ENCODE data around the gene MRTFB.

MRTFB gene

DNA sequence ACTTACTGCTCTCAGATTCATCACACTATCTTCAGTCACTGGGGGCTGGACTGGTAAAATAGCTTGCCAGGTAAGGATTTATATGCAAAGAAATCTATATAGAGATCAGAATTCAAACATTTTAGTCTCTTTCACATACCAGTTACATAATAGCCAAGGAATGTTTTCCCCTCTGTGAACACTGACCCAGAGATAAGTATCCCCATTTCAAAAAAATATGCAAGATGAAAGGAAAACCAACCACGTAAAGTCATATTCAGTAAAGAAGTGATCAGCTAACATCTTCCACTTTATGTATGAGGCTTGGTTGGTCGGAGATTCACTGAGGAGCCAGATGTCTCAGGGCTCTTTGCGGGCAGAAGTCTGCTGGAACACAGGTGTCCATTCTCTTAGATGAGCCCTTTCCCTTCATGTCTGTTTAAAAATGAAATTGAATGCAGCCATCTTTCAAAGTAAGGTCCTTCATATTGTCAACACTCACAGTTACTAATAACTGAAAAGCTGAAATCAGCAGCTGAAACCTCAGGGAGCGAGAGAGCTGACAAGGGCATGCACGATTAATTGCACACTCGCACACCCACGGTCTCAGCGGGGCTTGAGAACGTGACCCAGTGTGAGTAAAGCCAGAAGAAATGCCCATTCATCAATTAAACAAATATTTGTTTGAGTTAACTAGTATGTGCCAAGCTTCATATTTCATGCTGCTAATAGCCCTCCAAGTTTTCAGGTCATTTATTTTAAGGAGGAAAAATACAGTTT is 161.2 kb downstream of the MRTFB start:
- DNase-seq (ENCODE audit: low read depth) = no peak
- no peak overlapping the region for H3K4me3 ChIP-seq (ENCODE audit: control insufficient read depth, low read depth, low read length)
- TF ChIP-seq, protein P1, sequence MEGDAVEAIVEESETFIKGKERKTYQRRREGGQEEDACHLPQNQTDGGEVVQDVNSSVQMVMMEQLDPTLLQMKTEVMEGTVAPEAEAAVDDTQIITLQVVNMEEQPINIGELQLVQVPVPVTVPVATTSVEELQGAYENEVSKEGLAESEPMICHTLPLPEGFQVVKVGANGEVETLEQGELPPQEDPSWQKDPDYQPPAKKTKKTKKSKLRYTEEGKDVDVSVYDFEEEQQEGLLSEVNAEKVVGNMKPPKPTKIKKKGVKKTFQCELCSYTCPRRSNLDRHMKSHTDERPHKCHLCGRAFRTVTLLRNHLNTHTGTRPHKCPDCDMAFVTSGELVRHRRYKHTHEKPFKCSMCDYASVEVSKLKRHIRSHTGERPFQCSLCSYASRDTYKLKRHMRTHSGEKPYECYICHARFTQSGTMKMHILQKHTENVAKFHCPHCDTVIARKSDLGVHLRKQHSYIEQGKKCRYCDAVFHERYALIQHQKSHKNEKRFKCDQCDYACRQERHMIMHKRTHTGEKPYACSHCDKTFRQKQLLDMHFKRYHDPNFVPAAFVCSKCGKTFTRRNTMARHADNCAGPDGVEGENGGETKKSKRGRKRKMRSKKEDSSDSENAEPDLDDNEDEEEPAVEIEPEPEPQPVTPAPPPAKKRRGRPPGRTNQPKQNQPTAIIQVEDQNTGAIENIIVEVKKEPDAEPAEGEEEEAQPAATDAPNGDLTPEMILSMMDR (IDR thresholded peaks at IDR 0.05; ENCODE audit: control insufficient read depth, insufficient read depth, low read depth, low read length, missing control alignments) = no peak

DNA sequence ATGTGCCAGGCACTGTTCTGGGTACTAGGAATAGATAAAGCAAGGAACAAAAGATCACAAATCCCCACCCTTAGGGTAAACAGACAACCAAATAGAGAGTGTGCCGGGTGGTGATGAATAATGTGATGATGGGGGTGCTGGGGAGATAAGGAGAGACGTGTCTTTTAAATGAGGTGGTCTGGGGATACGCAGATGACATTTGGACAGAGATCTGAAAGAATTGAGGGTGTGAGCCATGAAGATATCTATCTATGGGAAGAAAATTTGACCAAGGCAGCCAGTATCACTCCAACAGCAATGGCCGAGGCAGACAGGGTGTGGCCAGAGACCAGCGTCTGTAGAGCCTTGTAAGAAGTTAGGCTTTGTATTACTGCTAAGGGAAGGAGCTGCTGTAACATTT is 165.3 kb downstream of the MRTFB start:
- TF ChIP-seq, protein P1 (IDR thresholded peaks at IDR 0.05; ENCODE audit: control insufficient read depth, insufficient read depth, low read depth, low read length, missing control alignments) = no peak
- DNase-seq (ENCODE audit: low read depth) = no peak
- no peak overlapping the region for H3K4me3 ChIP-seq (ENCODE audit: control insufficient read depth, low read depth, low read length)

DNA sequence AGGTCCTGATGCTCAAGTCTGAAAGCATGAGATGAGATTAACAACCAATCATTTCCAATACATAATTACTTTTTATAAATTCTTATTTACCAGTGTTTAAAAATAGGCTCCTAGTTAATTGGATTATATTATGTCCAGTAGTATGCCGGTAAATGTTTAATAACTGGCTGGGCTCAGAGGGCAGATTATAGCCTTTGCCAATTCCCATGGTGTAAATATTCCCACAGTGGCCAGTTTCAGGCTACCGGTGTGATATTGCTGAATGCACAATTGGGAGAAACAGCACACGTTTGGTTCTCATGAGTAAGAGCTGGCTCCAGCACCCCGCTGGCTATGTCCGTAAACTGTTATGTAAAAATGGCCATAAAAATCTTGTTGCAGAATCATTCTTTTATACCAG is 167.6 kb downstream of the MRTFB start:
- TF ChIP-seq, protein P1 (IDR thresholded peaks at IDR 0.05; ENCODE audit: control insufficient read depth, insufficient read depth, low read depth, low read length, missing control alignments) = no peak
- no peak for DNase-seq (ENCODE audit: low read depth)
- H3K4me3 ChIP-seq (ENCODE audit: control insufficient read depth, low read depth, low read length) = no peak overlapping the region

DNA sequence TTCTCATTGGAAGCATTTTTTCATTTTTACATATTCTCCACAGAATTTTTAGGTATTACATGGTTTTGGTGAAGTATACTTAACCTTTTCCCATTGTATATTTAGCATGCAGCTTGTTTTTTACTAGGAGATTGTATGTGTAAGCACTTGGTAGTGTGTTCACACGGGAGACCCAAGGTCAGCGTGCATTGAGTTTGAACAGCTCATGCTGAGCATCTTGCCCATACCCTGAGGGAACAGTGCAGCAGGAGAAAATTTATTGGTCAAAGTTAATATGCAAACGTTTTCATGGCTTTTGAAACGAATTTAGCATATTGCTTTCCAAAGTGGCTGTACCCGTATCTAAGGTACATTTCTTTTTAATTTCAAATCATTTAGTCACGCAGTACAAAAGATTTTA is 168.7 kb downstream of the MRTFB start:
- TF ChIP-seq, protein P1 (IDR thresholded peaks at IDR 0.05; ENCODE audit: control insufficient read depth, insufficient read depth, low read depth, low read length, missing control alignments) = no peak
- no peak overlapping the region for H3K4me3 ChIP-seq (ENCODE audit: control insufficient read depth, low read depth, low read length)
- no peak for DNase-seq (ENCODE audit: low read depth)

DNA sequence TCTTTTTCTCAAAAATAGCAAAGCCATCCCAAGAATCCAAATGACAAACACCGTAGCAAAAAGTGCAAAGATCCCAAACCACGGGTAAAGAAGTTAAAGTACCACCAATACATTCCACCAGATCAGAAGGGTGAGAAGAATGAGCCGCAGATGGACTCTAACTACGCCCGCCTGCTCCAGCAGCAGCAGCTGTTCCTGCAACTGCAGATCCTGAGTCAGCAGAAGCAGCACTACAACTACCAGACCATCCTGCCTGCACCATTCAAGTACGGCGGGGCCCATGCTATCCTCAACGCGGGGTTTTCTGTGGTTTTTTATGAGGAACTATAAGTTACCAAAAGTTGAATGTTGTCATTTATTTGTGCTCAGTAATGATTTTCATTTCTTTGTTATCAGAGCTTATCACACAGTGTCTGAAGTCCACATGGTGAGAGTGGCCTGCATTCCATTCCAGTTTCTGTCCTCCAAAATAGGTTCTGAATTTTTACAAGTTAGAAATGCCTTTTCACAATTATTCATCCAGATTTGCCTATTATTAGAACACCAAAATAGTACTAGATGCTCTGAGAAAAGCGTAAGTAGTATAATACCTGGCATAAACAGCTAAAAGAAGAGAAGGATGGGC is 169.2 kb downstream of the MRTFB start:
- H3K4me3 ChIP-seq (ENCODE audit: control insufficient read depth, low read depth, low read length) = no peak overlapping the region
- DNase-seq (ENCODE audit: low read depth) = no peak
- TF ChIP-seq, protein P1 (IDR thresholded peaks at IDR 0.05; ENCODE audit: control insufficient read depth, insufficient read depth, low read depth, low read length, missing control alignments) = no peak

DNA sequence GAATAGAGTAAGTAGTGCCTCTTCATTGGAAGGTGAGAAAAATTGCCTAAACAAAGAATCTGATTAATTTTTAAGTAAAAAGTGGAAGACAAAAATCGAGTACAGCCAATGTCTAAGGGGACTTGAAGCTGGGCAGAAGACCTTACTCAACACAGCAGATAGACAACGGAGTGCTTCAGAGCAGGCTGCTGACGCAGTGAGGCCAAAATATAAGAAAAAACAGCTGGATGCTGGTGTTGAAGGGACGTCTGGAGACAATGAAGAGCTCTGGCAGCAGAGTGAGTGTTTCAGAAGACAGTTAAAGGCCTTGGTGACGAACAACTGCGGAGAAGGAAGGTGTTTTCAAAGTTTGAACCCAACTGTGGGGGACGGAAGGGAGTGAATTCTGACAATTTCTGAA is 169.8 kb downstream of the MRTFB start:
- H3K4me3 ChIP-seq (ENCODE audit: control insufficient read depth, low read depth, low read length) = no peak overlapping the region
- TF ChIP-seq, protein P1 (IDR thresholded peaks at IDR 0.05; ENCODE audit: control insufficient read depth, insufficient read depth, low read depth, low read length, missing control alignments) = no peak
- DNase-seq (ENCODE audit: low read depth) = no peak
